Stimulated activated CD4-positive, alpha-beta T cell treated with anti-CD3 and anti-CD28 coated beads, Interleukin-4, amount 100 ng/mL, for 1 hour (primary cell): ENCODE results near the gene BMP7.
"Not testable (repeated sequence)": the region's sequence is repeated elsewhere in the genome, so short reads cannot be mapped to it uniquely, and the experiment has no call there.

Experiments used
- DNase-seq: peaks from one replicate; pipeline ENCODE4 v3.0.0-alpha.2; 2020

BMP7 gene

GRCh38 chr20:57264908-57265335 is 1.5 kb downstream of the BMP7 start:
- not testable (repeated sequence) for DNase-seq

GRCh38 chr20:57263801-57264792 is 2.3 kb downstream of the BMP7 start:
- DNase-seq, result no peak

- DNase-seq, result no peak
Observed at GRCh38 chr20:57262784-57263609, 3.4 kb downstream of the BMP7 start.

- no peak for DNase-seq
Observed at GRCh38 chr20:57262301-57262700, 4.1 kb downstream of the BMP7 start.

- no peak for DNase-seq
Observed at GRCh38 chr20:57261457-57262251, 4.8 kb downstream of the BMP7 start.

GRCh38 chr20:57260934-57261333 is 5.5 kb downstream of the BMP7 start:
- DNase-seq, result no peak

- no peak for DNase-seq
Observed at GRCh38 chr20:57259938-57260921, 6.2 kb downstream of the BMP7 start.

GRCh38 chr20:57259121-57259937 is 7.1 kb downstream of the BMP7 start:
- no peak for DNase-seq

- DNase-seq, result no peak
Observed at GRCh38 chr20:57257701-57258453, 8.6 kb downstream of the BMP7 start.

- no peak for DNase-seq
Observed at GRCh38 chr20:57256908-57257307, 9.5 kb downstream of the BMP7 start.

- DNase-seq, result no peak
Observed at GRCh38 chr20:57256205-57256604, 10.2 kb downstream of the BMP7 start.

GRCh38 chr20:57255183-57255582 is 11.3 kb downstream of the BMP7 start:
- DNase-seq, result no peak

- no peak for DNase-seq
Observed at GRCh38 chr20:57252559-57253162, 13.8 kb downstream of the BMP7 start.

GRCh38 chr20:57251949-57252348 is 14.5 kb downstream of the BMP7 start:
- DNase-seq, result no peak

- no peak for DNase-seq
Observed at GRCh38 chr20:57251344-57251743, 15.1 kb downstream of the BMP7 start.

GRCh38 chr20:57250607-57251343 is 15.7 kb downstream of the BMP7 start:
- DNase-seq, result no peak

GRCh38 chr20:57249772-57250171 is 16.7 kb downstream of the BMP7 start:
- no peak for DNase-seq

- DNase-seq, result no peak
Observed at GRCh38 chr20:57249073-57249472, 17.4 kb downstream of the BMP7 start.
